ENCODE data around the gene CDH13.

The CDH13 gene

DNA sequence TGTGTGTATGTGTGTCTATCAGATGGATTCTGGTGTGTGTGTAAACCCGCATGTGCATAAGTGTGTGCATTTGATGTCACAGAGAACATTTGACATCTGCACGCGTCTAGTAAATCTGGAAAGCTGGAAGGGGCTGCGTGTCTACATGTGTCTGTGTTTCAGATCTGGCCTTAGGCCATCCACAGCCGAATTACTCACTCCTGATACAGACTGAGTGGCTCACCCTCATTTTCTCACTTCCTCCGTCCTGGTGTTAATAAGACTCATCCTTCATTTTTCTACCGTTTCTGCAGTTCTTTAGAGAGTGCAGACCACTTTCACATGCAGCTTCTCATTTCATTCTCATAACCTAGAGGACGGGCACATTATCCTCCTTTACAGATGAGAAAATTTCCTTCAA, 491.6 kb downstream of the CDH13 start:
- DNase-seq (ENCODE audit: low read depth) = no peak

DNA sequence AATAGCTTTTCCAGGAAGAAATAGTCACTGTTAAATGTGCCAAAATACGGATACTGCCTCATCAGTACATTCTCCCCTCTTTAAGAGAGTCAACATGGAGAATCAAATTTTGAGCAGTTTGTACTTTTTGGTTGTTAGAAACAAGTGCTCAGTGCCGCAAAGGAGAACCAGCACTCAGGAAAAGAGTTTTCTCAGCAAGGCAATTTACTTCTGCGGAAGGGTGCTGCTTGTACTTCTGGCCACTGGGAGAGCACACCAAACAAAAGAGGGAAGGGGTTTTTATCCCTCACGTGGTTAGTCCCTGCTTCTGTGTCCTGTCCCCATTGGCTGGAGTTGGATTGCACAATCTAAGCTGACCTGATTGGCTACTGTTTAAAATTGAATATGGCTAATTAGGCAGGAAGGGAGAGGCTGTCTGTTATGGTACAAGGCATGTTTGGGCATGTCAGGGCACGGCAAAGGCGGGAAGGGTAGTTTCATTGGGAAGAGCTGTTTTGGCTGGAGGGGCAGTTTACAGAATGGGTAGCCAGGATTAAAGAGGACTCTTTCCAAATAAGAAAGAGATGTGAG, 499.3 kb downstream of the CDH13 start:
- DNase-seq (ENCODE audit: low read depth) = no peak

DNA sequence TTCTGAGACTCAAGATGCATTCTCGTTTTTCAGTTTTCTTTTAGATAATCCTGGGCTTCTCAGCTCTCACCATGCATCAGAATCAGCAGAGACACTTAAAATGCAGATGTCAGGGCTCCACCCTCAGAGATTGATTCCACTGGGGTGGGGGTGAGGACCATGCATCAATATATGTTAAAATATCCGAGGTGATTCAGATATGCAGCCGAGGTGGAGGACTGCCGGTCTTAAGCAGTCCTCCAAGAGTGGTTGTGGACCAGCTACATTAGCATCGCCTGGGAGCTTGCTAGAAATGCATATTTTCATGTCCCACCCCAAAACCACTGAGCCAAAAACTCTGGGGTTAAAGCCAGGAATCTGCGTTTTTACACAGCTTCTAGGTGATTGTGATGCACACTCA, 501.3 kb downstream of the CDH13 start:
- DNase-seq (ENCODE audit: low read depth) = no peak

DNA sequence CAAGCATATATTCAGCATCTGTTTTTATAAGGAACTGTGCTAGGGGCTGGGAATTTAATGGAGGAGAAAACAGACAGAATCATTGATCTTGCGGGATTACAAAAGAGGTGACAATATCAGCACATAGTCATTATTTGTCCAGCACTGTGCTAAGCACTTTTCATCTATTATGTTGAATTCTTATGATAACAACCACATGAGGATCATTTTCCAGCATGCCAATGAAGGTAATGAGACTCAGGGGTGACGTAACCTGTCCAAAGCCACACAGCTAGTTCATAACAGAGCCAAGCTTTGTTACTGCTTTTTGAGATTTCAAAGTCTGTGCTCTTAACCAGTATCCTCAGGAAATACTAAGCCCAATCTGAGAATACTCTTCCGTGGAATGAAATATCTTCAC, 503.3 kb downstream of the CDH13 start:
- DNase-seq (ENCODE audit: low read depth) = no peak

DNA sequence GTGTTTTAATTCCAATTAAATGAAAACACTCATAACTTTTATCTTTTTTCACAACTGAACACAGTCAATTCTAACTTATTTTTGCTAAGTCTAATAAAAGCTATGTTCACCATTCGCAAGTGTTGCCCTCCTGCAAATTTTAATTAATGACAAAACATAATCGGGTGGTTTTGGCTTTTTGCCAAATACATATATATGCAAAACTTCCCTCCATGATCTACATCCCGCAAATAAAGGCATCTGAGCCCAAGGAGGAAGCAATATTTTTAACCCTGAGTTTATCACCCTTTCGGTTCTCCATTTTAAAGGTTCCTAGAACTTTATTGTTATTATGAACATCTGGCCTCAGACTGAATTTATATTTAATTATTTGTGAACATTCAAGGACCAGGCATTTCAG, 507.9 kb downstream of the CDH13 start:
- no peak for DNase-seq (ENCODE audit: low read depth)

DNA sequence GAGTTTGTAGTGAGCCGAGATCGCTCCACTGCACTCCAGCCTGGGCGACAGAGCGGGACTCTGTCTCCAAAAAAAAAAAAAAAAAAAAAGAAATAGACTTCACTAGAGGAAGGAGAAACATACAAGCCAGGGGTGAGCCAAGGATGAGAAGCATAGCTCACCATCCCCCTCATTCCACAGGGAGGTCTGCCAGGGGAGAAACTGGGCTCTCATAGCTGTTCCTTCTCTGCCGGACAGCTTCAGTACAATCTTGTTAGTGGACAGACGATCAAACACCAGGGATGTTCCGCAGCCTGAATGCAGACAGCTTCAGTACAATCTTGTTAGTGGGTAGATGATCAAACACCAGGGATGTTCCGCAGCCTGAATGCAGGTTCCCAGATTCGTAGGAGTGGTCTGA, 509.6 kb downstream of the CDH13 start:
- DNase-seq (ENCODE audit: low read depth) = no peak

DNA sequence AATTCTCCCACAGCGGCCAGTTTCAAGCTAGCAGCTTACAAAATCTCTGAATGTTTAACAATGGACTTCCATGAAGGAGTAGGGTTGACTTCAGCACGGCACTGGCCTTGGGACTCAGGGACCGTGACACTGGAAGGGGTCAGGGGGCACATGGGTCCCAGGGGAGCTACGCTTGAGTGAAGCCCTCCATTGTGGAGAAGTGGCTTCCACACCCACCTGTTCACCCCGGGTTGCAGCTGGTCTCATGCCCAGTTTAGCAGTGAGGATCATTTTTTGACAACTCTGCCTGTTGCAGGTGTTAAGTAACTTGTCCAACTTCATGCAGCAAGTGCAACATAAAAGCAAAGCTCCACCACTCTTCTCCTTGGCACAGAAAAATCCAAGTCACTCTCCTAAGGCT, 510.2 kb downstream of the CDH13 start:
- no peak for DNase-seq (ENCODE audit: low read depth)

DNA sequence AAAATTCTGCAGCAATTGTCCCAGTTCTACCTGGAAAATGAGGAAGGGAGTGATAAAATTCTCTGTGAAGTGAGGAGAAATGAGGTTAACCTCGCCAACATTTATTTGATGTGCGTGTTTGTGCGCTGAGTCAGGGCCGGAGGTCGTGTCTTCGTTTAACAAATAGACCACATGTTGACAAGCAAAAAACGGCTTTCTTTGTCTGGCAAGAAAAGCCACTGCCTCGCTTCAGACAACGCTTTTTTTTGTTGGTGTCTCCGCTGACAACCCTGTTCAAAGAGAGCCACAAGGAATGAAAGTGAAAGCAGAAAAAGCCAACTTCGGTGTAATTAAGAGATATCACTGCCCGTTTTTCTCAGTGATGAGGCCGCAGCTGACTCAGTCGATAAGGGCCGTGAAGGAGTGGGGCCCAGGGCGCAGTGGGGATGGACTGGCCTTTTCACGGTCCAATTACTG, 510.6 kb downstream of the CDH13 start:
- DNase-seq (ENCODE audit: low read depth) = no peak

DNA sequence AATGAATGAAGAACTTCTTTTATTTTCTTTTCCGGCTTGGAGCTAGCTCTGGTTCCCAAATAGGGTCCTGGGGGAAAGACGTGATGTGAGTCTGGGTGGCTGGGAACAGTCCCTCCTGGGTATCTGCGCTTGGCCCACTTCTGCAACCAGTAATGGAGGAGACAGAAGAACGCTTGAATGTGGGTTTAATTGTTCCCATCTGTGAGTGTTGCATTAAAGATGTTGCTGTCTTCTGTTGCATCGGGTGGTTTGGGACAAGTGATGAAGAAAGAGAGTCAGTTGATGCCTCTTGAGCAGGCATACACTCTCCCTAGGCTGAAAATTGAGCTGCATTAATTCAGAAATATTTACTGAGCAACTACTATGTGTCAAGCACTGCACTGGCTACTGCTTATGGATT, 511.1 kb downstream of the CDH13 start:
- DNase-seq (ENCODE audit: low read depth) = no peak

DNA sequence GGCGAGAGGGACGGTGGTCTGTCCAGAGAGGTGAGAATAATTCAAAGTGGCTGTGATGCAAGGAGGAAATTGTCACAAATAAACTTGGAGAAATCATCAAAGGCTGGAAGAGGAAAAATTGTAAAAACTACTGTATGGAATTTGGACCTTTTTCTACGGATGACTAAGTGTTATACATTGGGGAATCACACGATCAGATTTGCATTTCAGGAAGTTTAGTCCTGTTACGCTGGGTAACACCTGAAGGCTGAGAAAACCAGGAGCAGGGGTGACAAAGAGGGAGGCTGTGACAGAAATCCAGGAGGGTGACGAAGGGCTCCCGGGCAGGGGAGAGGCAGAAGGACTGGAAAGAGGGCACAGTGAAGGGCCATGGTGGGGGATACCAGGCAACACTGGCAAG, 511.7 kb downstream of the CDH13 start:
- DNase-seq (ENCODE audit: low read depth) = no peak

DNA sequence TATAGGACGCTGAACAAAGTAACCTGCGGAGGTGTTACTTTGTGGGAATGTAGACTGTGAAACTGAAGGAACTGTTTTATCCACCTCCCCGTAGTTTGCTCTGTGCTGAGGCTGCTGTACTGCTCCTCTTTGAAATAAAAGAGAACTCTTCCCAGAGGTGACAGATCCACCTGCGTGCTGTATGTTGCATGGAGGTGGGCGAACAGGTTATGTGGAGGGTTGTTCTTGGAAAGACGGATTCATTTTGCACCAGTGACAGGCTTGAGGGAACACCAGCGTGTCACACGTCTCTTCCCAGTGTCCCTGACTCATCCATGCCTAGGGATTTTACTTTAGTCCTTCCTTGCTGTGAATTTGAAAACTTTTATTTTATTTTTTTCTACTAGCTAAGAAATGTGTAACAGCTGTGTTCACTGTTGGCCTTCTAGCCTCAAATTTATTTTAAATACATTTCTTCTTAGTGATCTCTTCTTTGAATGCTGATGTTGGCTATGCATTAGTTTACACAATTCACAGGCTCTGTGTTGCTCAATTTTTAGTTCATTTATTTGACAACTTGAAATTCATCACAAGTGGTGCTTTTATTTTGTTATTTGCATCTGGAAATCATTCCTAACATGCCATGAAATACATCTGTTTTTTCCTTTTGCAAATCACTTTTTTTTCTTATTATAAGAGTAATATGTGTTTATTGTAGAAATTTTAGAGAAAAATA, 512.4 kb downstream of the CDH13 start:
- no peak for DNase-seq (ENCODE audit: low read depth)

DNA sequence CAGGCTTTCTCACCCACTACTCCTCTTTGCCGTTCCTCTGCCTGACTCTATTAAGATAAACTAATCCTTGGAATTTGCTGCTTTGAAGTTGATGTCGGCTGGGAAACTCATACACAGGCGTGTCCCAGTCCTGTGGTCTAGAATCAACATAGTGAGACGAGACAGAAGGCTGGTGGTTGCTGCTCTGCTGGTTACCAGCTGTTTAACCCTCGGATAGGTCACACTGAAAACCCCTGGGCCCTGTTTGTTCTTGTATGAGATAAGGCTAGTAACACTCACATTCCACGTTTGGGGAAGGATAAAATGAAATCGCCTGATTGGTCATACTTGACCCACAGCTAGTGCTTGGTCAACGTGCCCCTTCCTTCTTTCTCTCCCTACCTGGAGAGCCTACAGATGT, 517.0 kb downstream of the CDH13 start:
- DNase-seq (ENCODE audit: low read depth) = peak; percentile 88

DNA sequence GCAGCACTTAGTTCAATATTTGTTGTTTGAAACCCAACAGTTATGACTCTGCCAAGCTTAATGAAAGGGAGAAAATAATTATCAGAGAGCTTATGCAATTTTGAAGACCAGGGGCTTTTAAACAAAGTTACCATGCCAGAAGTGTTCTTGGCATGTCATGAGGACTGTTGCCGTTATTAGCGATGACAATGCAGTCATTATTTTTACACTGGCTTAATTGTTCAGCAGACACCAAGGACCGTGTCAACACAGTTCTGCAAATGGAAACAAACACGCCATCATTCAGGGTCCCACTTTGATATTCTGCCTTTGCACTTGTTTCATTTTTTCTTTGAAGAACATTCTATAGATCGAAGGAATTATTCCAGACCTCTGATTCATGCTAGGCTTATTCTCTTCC, 518.5 kb downstream of the CDH13 start:
- DNase-seq (ENCODE audit: low read depth) = no peak

DNA sequence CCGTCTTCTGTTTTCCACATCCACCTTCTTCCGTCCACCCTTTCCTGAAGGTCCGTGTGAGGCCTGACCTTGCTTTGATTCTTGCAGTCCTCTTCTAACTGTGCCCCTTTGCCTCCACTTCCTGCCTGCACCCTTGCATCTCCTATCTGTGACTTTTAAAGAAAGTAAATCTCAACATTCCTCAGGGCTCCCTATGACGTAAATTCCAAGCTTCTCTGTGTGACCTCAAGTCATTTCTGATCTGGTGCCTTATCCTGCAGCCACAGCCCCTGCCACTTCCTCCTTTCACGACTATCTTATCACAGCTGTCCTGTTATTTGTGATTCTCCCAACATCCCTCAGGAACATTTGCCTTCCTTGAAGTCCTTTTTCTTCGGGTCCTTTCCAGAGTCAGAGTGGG, 520.5 kb downstream of the CDH13 start:
- DNase-seq (ENCODE audit: low read depth) = no peak

DNA sequence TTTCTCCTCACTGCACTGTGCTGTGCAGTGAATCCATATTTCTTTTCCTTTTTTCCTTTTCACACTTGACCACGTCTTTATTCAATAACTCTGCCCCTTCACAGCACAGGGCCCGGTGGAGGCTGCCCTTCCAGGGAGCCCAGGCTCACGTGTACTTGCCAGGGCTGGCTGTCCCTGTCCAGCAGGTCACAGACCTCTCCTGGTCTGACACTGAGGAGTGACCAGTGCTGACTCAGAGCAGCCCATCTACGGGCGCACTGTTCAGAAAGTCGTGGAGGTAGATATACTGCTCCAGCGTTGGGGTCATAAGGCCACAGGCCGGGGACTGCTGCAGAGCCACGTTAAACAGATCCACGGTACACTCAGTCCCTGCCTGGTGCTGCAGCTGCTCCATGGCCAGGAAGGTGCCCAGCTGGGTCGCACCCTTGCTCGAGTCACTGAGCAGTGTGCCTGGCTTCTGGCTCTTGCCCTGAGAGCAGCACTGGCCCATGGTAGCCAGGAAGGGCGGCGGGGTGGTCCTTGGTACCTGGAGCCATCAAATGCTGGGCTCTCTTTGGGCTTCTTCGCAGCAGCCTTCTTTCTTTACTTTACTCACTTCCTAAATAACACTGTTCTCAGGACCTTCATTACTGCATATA, 531.7 kb downstream of the CDH13 start:
- no peak for DNase-seq (ENCODE audit: low read depth)

DNA sequence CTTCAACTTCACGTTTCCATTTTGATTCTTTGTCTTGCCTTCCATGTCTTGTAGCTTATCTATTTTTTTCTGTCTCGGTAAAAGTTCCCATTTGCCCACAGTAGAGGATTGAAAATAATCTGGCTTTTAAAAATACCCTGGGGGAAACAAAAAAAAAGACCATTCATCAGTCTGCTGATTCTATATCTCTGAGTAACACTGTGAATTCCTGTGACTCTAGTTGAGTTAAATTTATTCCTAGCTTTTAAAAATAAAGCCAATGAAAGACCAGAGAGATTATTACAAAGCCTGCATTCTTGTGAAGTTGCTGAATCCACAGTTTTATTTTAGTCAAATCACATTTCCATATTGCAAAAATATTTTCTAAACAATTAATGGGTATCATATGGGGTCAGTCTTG, 532.3 kb downstream of the CDH13 start:
- no peak for DNase-seq (ENCODE audit: low read depth)

DNA sequence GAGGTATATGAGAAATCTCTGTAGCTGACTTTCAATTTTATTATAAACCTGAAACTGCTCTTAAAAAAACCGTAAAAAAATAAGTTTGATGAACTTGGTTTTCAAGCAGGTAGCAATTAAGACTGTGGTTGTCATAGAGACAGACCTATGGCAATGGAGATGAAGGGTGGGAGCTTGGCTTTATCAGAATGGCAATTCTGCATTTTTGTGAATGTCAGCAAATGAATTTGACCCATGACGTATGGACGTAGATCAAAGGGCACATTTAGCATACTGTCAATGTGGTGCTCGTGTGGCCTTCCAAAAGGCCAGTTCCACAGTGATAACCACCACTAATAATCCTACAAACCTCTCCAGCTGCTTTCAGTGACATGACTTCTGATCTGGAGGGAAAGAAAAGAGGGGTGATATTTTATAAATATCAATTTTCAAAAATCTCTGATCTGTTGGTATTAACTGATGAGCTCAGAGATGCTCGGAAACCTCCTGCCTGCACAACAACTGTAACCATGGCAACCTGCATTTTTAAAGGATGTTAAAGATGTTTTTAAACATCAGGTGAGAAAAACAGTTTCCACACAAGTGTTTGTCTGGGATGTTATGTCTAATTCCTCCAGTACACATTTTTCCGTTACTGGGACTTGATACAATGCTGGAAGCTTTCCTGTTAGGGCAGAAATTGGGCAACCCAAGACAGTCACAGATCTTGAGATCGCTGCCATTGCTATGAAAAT, 533.7 kb downstream of the CDH13 start:
- no peak for DNase-seq (ENCODE audit: low read depth)

DNA sequence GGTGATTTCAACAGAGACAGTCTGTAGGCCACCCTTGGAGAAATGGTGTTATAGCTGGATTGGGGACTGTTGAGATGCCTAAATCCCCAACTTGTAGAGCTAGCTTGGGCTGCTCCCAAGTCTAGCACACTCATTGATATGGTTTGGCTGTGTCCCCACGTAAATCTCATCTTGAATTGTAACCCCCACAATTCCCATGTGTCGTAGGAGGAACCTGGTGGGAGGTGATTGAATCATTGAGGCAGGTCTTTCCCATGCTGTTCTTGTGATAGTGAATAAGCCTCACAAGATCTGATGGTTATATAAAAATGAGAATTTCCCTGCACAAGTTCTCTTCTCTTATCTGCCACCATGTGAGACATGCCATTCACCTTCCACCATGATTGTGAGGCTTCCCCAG, 536.0 kb downstream of the CDH13 start:
- no peak for DNase-seq (ENCODE audit: low read depth)

DNA sequence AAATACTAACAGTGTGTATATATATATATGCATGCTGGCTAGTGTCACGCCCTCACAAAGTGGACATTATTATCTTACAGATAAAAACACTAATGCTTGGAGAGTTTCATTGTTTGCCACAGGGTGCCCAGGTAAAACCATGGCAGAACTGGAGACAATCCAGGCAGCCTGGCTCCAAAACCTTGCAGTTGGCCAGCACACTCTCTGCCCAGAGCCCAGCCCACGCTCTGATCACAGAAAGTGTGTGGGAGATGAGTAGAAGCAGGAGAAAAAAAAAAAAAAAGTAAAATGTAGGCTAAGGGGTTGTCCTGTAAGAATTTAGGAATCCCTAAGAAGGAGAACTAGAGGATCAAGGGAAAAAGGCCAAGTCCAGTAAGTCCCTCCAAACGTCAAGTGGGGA, 538.0 kb downstream of the CDH13 start:
- no peak for DNase-seq (ENCODE audit: low read depth)

DNA sequence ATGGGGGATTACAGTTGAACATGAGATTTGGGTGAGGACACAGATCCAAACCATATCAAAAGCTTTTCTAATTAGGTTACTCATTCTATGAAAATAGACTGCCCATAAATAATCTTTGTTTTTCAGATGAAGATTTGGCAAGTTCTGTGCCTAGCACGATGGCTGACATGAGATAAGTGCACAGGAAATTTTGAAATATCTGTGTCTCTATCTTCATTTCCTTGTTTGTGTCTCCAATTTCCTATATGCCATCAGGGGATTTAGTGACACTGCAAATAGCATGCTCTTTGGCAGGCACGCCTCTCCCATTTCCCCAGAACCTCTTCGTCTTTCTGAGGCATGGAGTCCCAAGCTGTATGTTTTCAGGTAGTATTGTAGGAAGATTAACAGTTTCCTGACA, 544.6 kb downstream of the CDH13 start:
- no peak for DNase-seq (ENCODE audit: low read depth)

DNA sequence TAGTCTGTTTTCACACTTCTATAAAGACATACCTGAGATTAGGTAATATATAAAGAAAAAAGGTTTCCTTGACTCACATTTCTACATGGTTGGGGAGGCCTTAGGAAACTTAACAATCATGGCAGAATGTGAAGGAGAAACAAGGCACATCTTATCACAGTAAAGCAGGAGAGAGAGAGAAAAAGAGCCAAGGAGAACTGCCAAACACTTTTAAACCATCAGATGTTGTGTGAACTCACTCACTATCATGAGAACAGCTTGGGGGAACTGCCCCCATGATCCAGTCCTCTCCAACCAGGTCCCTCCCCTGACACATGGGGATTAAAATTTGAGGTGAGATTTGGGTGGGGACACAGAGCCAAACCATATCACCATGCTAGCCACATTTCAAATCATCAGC, 547.9 kb downstream of the CDH13 start:
- DNase-seq (ENCODE audit: low read depth) = no peak

DNA sequence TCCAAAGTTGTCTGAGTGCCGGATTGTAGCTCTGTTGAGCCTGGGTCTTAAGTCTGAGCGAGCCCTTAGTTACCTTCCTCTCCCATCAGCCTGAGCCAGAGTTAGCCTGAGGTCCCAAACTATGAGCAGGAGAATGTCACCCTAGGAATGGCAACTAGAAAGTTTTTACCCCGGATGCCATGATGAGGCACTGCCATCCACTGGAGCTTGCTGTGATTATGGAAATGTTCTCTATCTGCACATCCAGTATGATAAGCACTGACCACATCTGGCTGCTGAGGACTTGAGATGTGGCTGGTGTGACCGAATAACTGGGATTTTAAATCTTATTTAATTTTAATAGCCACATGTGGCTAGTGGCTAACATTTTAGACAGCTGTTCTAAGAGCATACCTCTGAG, 550.0 kb downstream of the CDH13 start:
- no peak for DNase-seq (ENCODE audit: low read depth)

DNA sequence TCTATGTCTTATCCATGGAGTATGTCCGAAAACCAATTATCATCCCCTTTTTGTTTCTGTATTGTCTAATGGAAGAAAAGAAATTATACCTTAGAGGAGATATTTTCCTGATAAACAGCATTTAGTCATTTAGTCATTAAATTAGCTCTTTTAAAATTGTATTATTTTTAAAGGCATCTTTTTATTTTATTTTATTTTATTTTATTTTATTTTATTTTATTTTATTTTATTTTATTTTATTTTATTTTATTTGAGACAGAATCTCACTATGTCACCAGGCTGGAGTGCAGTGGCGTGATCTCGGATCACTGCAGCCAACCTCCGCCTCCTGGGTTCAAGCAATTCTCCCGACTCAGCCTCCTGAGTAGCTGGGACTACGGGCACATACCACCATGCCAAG, 559.1 kb downstream of the CDH13 start:
- DNase-seq (ENCODE audit: low read depth) = no peak

Measured in non-pigmented ciliary epithelial cell (primary cell).